ENCODE data around the gene FCHO2. TPM values are rescaled to one million over a fixed set of nuclear protein-coding genes. Genes with fewer than 3 reads are reported as not detected.

The FCHO2 gene
- total and polyA plus RNA-seq, 2 of the 8 experiments (the other 6 are each of a cell fraction or from before 2014, with no cell fraction given) = 4.3 to 15.7 TPM

- H3K4me3 ChIP-seq (ENCODE audit: extremely low read depth in 1 of 4, insufficient read depth in 2 of 4, low read depth in 3 of 4, low read length in 4 of 4) = no peak overlapping the region
- no peak overlapping the region for H2BK12ac ChIP-seq (ENCODE audit: low read depth, low read length)
- no peak overlapping the region for H2AFZ ChIP-seq (ENCODE audit: low read length)
- H3K9ac ChIP-seq (replicated peaks in 1 of 4; ENCODE audit: extremely low read depth in 1 of 4, low read depth in 3 of 4, low read length in 3 of 4) = no peak overlapping the region
- no peak overlapping the region for H2BK15ac ChIP-seq (ENCODE audit: low read length)
- no peaks in the 10 kb centered on the region for H3K27me3 ChIP-seq (replicated peaks in 1 of 4; ENCODE audit: control insufficient read depth in 3 of 4, extremely low read depth in 1 of 4, insufficient read depth in 3 of 4, low read length in 3 of 4)
- H4K8ac ChIP-seq (ENCODE audit: extremely low read depth, insufficient read depth, low read length) = no peak overlapping the region
- no peaks in the 10 kb centered on the region for H4K20me1 ChIP-seq (replicated peaks in 1 of 2; ENCODE audit: control insufficient read depth in 1 of 2, insufficient read depth in 2 of 2, low read length in 2 of 2)
- ChIA-PET POLR2A (ENCODE audit: partially characterized antibody) (no interaction called here), CTCF (ENCODE audit: partially characterized antibody) (no interaction called here)
- no peak overlapping the region for H3K18ac ChIP-seq (ENCODE audit: extremely low read depth, low read length)
- H3K27ac ChIP-seq (ENCODE audit: low read depth, low read length) = no peak overlapping the region
- no peak overlapping the region for H3K4ac ChIP-seq (replicated peaks; ENCODE audit: insufficient read length, low read depth, low read length)
- H3K14ac ChIP-seq (ENCODE audit: insufficient read length) = no peak overlapping the region
- no peak overlapping the region for H4K5ac ChIP-seq (ENCODE audit: insufficient read length, low read depth, low read length)
- no peak overlapping the region for H4K91ac ChIP-seq (replicated peaks; ENCODE audit: insufficient read length, low read length)
- DNase-seq (ENCODE audit: low read depth in 1 of 2, low spot score in 2 of 2) (no peak), FAIRE-seq (no peak)
- no peaks in the 10 kb centered on the region for H3K79me2 ChIP-seq (ENCODE audit: control insufficient read depth in 1 of 2, insufficient read depth in 2 of 2, low read length in 2 of 2)
- no peaks in the 10 kb centered on the region for H3K23me2 ChIP-seq (ENCODE audit: low read depth, low read length)
- H3K56ac ChIP-seq (replicated peaks; ENCODE audit: insufficient read length, low read depth, low read length) = no peak overlapping the region
- H2BK5ac ChIP-seq (ENCODE audit: low read depth, low read length) = no peak overlapping the region
- no peak overlapping the region for H2BK120ac ChIP-seq (replicated peaks; ENCODE audit: low read depth, low read length)
- H3K9me3 ChIP-seq (ENCODE audit: insufficient read depth in 2 of 2, low read depth in 1 of 2, low read length in 1 of 2) = no peaks in the 10 kb centered on the region
- no peaks in the 10 kb centered on the region for H3K4me1 ChIP-seq (replicated peaks in 1 of 4; ENCODE audit: control insufficient read depth in 3 of 4, insufficient read depth in 4 of 4, low read length in 3 of 4)
- H3K36me3 ChIP-seq (ENCODE audit: control insufficient read depth in 2 of 4, insufficient read depth in 4 of 4, low read length in 3 of 4) = no peaks in the 10 kb centered on the region
- H3K4me2 ChIP-seq (ENCODE audit: insufficient read depth in 1 of 2, low read depth in 2 of 2, low read length in 2 of 2) = no peak overlapping the region
- no peak overlapping the region for H2AK5ac ChIP-seq (ENCODE audit: low read depth, low read length)
- no peak for TF ChIP-seq HDAC6 (IDR thresholded peaks at IDR 0.05; ENCODE audit: low read depth, low read length)
- TF ChIP-seq MAFK (IDR thresholded peaks at IDR 0.05; ENCODE audit: low read depth, low read length) = no peak
- TF ChIP-seq JUND (IDR thresholded peaks at IDR 0.05; ENCODE audit: low read length) = no peak
- no peak for TF ChIP-seq SUZ12 (IDR thresholded peaks at IDR 0.05; ENCODE audit: low read length)
- no peak for TF ChIP-seq SP1 (IDR thresholded peaks at IDR 0.05; ENCODE audit: low read depth, low read length)
- no peak for TF ChIP-seq NANOG (IDR thresholded peaks at IDR 0.05; ENCODE audit: insufficient read depth, low read depth, low read length, poor library complexity, severe bottlenecking)
- TF ChIP-seq GABPA (IDR thresholded peaks at IDR 0.05; ENCODE audit: borderline replicate concordance, insufficient read depth, low read length) = no peak
- TF ChIP-seq EZH2 (IDR thresholded peaks at IDR 0.05; ENCODE audit: low read depth, low read length, severe bottlenecking) = no peak
- TF ChIP-seq RBBP5 (IDR thresholded peaks at IDR 0.05; ENCODE audit: borderline replicate concordance, low read depth, low read length) = no peak
- TF ChIP-seq RFX5 (IDR thresholded peaks at IDR 0.05; ENCODE audit: borderline replicate concordance, low read depth, low read length) = no peak
- no peak for TF ChIP-seq TBP (IDR thresholded peaks at IDR 0.05; ENCODE audit: low read depth, low read length)
- TF ChIP-seq FOSL1 (IDR thresholded peaks at IDR 0.05; ENCODE audit: insufficient read depth, low read depth, low read length) = no peak
- TF ChIP-seq SP2 (IDR thresholded peaks at IDR 0.05; ENCODE audit: low read length) = no peak
- TF ChIP-seq TAF1 (IDR thresholded peaks at IDR 0.05; ENCODE audit: low read depth, low read length) = no peak
- TF ChIP-seq EGR1 (IDR thresholded peaks at IDR 0.05; ENCODE audit: borderline replicate concordance, low read depth, low read length) = no peak
- TF ChIP-seq KDM1A (IDR thresholded peaks at IDR 0.05; ENCODE audit: borderline replicate concordance, low read length) = no peak
- H2BK20ac ChIP-seq (ENCODE audit: low read length) = no peak overlapping the region
- 97% methylated on average over 2 of the region's 2 CpGs; no CpG with 5 or more reads in 1 of the 2 experiments for WGBS, 2 experiments (ENCODE audit: extremely low coverage in 1 of 2, insufficient coverage in 1 of 2, insufficient read length in 1 of 2, insufficient replicate concordance in 2 of 2, low coverage in 1 of 2, low lambda C conversion rate in 2 of 2, missing lambda C conversion rate in 1 of 2)
- H3K23ac ChIP-seq (ENCODE audit: insufficient read length) = no peak overlapping the region
- no peaks in the 10 kb centered on the region for H3K79me1 ChIP-seq (ENCODE audit: low read depth, low read length)
Measured at GRCh38 chr5:73019766-73020165, 63.9 kb downstream of the FCHO2 start.
